HTERT RPE-1 (cell line): ENCODE results near the gene TEX53.

ENCODE experiments used
- in situ Hi-C: fragments of 300-500 bp; cut with MboI; formaldehyde crosslinking; loops from 4 replicates; pipeline ENCODE4 v1.14.3; 2020; ENCODE audit warnings: low sequenced_read_pairs

The TEX53 gene

GRCh38 chr9:114652776-114653555 lies 4.6 kb downstream of the TEX53 start:
- in situ Hi-C loops = no loop called here

GRCh38 chr9:114643896-114644295 lies 13.7 kb downstream of the TEX53 start:
- in situ Hi-C loops = loop anchor here (25.0 kb wide), 1 partner anchor 182 kb away; no protein-coding TSS in a partner anchor

- in situ Hi-C loops = loop anchor here (25.0 kb wide), 1 partner anchor 181 kb away; no protein-coding TSS in a partner anchor
These were observed 14.6 kb downstream of the TEX53 start for GRCh38 chr9:114643001-114643400.

- in situ Hi-C loops = loop anchor here (25.0 kb wide), 1 partner anchor 180 kb away; no protein-coding TSS in a partner anchor
These were observed 15.6 kb downstream of the TEX53 start for GRCh38 chr9:114641967-114642366.

GRCh38 chr9:114638404-114638803 lies 19.2 kb downstream of the TEX53 start:
- in situ Hi-C loops = loop anchor here (25.0 kb wide), 1 partner anchor 176 kb away; no protein-coding TSS in a partner anchor

GRCh38 chr9:114634387-114634786 lies 23.2 kb downstream of the TEX53 start:
- in situ Hi-C loops = loop anchor here (25.0 kb wide), 1 partner anchor 172 kb away; no protein-coding TSS in a partner anchor

- in situ Hi-C loops = loop anchor here (25.0 kb wide), 1 partner anchor 171 kb away; no protein-coding TSS in a partner anchor
These were observed 24.0 kb downstream of the TEX53 start for GRCh38 chr9:114633438-114634089.

- in situ Hi-C loops = loop anchor here (25.0 kb wide), 1 partner anchor 169 kb away; no protein-coding TSS in a partner anchor
These were observed 26.4 kb downstream of the TEX53 start for GRCh38 chr9:114631166-114631565.

- in situ Hi-C loops = loop anchor here (25.0 kb wide), 1 partner anchor 167 kb away; no protein-coding TSS in a partner anchor
These were observed 28.0 kb downstream of the TEX53 start for GRCh38 chr9:114629563-114630090.

GRCh38 chr9:114627553-114627952 lies 30.1 kb downstream of the TEX53 start:
- in situ Hi-C loops = loop anchor here (25.0 kb wide), 1 partner anchor 165 kb away; no protein-coding TSS in a partner anchor

- in situ Hi-C loops = loop anchor here (25.0 kb wide), 1 partner anchor 164 kb away; no protein-coding TSS in a partner anchor
These were observed 31.1 kb downstream of the TEX53 start for GRCh38 chr9:114626415-114627020.

GRCh38 chr9:114624677-114625076 lies 32.9 kb downstream of the TEX53 start:
- in situ Hi-C loops = loop anchor here (25.0 kb wide), 1 partner anchor 162 kb away; no protein-coding TSS in a partner anchor

GRCh38 chr9:114621975-114622609 lies 35.5 kb downstream of the TEX53 start:
- in situ Hi-C loops = no loop called here

- in situ Hi-C loops = no loop called here
These were observed 36.0 kb downstream of the TEX53 start for GRCh38 chr9:114621561-114621960.

- in situ Hi-C loops = no loop called here
These were observed 38.3 kb downstream of the TEX53 start for GRCh38 chr9:114619191-114619761.

GRCh38 chr9:114616684-114617520 lies 40.7 kb downstream of the TEX53 start:
- in situ Hi-C loops = no loop called here

GRCh38 chr9:114614373-114614772 lies 43.2 kb downstream of the TEX53 start:
- in situ Hi-C loops = no loop called here

GRCh38 chr9:114613919-114614318 lies 43.7 kb downstream of the TEX53 start:
- in situ Hi-C loops = no loop called here

GRCh38 chr9:114613087-114613486 lies 44.5 kb downstream of the TEX53 start:
- in situ Hi-C loops = no loop called here
